ENCODE results near the gene FRMD1.

GRCh38 chr6:168007592-168008338 lies 71.2 kb downstream of the FRMD1 start:
- no peak for TF ChIP-seq CTCF (IDR thresholded peaks at IDR 0.05)
- TF ChIP-seq POLR2A (IDR thresholded peaks at IDR 0.05): no peak
